MCF 10A (cell line): Measurements from ENCODE around the gene YIF1A. TPM values are rescaled to one million over a fixed set of nuclear protein-coding genes. Genes with fewer than 3 reads are reported as not detected.
A peak's percentile ranks its signal among the peaks of the same experiment; 100 is the strongest.
"Not testable (repeated sequence)": the region's sequence is repeated elsewhere in the genome, so short reads cannot be mapped to it uniquely, and the experiment has no call there.

Experiments used
- BruUV-seq: library from RNA; stranded (reverse); fragments of 400-500 nt; replicated peaks from 2 replicates; lab custom pipeline; 2021; lab: Mats Ljungman, UMichigan
- CTCF ChIA-PET: fragments of 300-600 bp; sonication (Branson Sonifier 250); formaldehyde crosslinking; extraction: SDS; loops from one replicate; lab custom pipeline; 2021; ENCODE audit warnings: antibody characterized with exemption, inconsistent platforms; lab: Yijun Ruan, JAX
- POLR2A ChIA-PET: fragments of 300-600, 350-650 bp; sonication (Branson Sonifier 250); formaldehyde crosslinking; extraction: SDS; loops from one replicate; lab custom pipeline; 2020; ENCODE audit warnings: antibody characterized with exemption, inconsistent platforms; lab: Yijun Ruan, JAX
- DNase-seq: peaks from one replicate; pipeline ENCODE4 v3.0.0-alpha.2; 2018; ENCODE audit not compliant: unreplicated experiment
- H3K27ac Mint-ChIP-seq: one replicate; pipeline ENCODE4 v1.8.0; 2022; ENCODE audit warnings: mild to moderate bottlenecking, low read depth, mixed read lengths; ENCODE audit not compliant: unreplicated experiment
- H3K27me3 Mint-ChIP-seq: one replicate; pipeline ENCODE4 v1.8.0; 2022; ENCODE audit warnings: mixed read lengths; ENCODE audit not compliant: insufficient read depth, unreplicated experiment
- H3K36me3 Mint-ChIP-seq: one replicate; pipeline ENCODE4 v1.8.0; 2022; ENCODE audit warnings: mild to moderate bottlenecking, moderate library complexity, mixed read lengths; ENCODE audit not compliant: insufficient read depth, unreplicated experiment
- H3K4me1 Mint-ChIP-seq: one replicate; pipeline ENCODE4 v1.8.0; 2022; ENCODE audit warnings: mixed read lengths; ENCODE audit not compliant: insufficient read depth, unreplicated experiment
- H3K4me3 Mint-ChIP-seq: one replicate; pipeline ENCODE4 v1.8.0; 2022; ENCODE audit warnings: mild to moderate bottlenecking, moderate library complexity, mixed read lengths; ENCODE audit not compliant: unreplicated experiment
- H3K9me3 Mint-ChIP-seq: one replicate; pipeline ENCODE4 v1.8.0; 2022; ENCODE audit warnings: mixed read lengths; ENCODE audit not compliant: unreplicated experiment
- intact Hi-C: fragments of 100-400 bp; cut with micrococcal nuclease; formaldehyde crosslinking; loops from 2 replicates; pipeline ENCODE4 v1.14.1; 2022
- total RNA-seq: library from RNA; stranded (reverse); gene quantifications from 2 replicates; pipeline ENCODE4 v1.2.3, GENCODE V29; 2022
- TF ChIP-seq, protein P1 (sequence below): fragments of 200-600 bp; IDR thresholded peaks from one replicate; pipeline ENCODE4 v1.8.0; 2022; ENCODE audit warnings: antibody characterized with exemption, mild to moderate bottlenecking; ENCODE audit not compliant: unreplicated experiment

YIF1A gene
- total RNA-seq, 1 experiment from 2014 or later: 143 TPM

DNA sequence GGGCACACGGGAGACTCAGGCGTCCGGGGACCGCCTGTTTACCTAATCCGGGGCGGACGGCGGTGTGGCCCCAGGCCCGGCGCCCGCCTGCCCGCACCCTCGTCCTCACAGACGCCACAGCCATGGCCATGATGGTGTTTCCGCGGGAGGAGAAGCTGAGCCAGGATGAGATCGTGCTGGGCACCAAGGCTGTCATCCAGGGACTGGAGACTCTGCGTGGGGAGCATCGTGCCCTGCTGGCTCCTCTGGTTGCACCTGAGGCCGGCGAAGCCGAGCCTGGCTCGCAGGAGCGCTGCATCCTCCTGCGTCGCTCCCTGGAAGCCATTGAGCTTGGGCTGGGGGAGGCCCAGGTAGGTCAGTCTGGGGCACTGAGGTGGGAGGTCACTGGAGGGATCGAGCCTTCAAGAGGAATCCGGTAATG is 30.5 kb downstream of the YIF1A start:
- Mint-ChIP-seq H3K36me3 (peaks cover 35% of the 10 kb centered on the region), H3K4me1 (peaks cover 12% of the 10 kb centered on the region), H3K9me3 (no peaks in the 10 kb centered on the region), H3K27me3 (no peaks in the 10 kb centered on the region), H3K27ac (peak overlapping the region; percentile 81), H3K4me3 (peak overlapping the region; percentile 79)
- intact Hi-C loops: loop anchor here (1.0 kb wide), 2 partner anchors 36 to 190 kb away; no protein-coding TSS in a partner anchor
- DNase-seq: no peak
- POLR2A ChIA-PET: interaction anchor here (0.7 to 1.5 kb wide), 7 partner anchors 23 to 643 kb away, joined by 3 to 5 read pairs (median 3); partner anchors contain the start of gene PCNX3
- BruUV-seq: no TSS peak
- CTCF ChIA-PET: interaction anchor here (0.8 to 1.3 kb wide), 13 partner anchors 11 to 303 kb away, joined by 3 to 7 read pairs (median 4); no protein-coding TSS in a partner anchor
- TF ChIP-seq, protein P1, sequence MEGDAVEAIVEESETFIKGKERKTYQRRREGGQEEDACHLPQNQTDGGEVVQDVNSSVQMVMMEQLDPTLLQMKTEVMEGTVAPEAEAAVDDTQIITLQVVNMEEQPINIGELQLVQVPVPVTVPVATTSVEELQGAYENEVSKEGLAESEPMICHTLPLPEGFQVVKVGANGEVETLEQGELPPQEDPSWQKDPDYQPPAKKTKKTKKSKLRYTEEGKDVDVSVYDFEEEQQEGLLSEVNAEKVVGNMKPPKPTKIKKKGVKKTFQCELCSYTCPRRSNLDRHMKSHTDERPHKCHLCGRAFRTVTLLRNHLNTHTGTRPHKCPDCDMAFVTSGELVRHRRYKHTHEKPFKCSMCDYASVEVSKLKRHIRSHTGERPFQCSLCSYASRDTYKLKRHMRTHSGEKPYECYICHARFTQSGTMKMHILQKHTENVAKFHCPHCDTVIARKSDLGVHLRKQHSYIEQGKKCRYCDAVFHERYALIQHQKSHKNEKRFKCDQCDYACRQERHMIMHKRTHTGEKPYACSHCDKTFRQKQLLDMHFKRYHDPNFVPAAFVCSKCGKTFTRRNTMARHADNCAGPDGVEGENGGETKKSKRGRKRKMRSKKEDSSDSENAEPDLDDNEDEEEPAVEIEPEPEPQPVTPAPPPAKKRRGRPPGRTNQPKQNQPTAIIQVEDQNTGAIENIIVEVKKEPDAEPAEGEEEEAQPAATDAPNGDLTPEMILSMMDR: no peak

DNA sequence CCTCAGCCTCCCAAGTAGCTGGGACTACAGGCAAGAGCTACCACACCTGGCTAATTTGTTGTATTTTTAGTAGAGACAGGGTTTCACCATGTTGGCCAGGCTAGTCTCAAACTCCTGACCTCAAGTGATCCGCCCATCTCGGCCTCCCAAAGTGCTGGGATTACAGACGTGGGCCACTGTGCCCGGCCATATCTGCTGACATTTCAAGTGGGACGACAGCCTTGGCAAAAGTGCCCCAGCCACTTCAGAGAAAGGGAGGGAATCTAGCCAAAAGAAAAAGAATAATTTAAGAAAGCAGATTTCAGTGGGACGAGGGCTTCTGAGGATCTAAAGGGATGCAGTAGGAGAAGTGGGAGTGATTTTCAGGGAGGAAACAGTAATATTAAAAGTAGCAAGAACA is 35.9 kb downstream of the YIF1A start:
- H3K4me3 Mint-ChIP-seq, CTCF ChIA-PET, H3K4me1 Mint-ChIP-seq, H3K27ac Mint-ChIP-seq, H3K27me3 Mint-ChIP-seq, BruUV-seq, H3K36me3 Mint-ChIP-seq, DNase-seq, H3K9me3 Mint-ChIP-seq, intact Hi-C loops: not testable (repeated sequence)
- POLR2A ChIA-PET: interaction anchor here (0.7 kb wide), 1 partner anchor 8 kb away, joined by 4 read pairs; no protein-coding TSS in a partner anchor

DNA sequence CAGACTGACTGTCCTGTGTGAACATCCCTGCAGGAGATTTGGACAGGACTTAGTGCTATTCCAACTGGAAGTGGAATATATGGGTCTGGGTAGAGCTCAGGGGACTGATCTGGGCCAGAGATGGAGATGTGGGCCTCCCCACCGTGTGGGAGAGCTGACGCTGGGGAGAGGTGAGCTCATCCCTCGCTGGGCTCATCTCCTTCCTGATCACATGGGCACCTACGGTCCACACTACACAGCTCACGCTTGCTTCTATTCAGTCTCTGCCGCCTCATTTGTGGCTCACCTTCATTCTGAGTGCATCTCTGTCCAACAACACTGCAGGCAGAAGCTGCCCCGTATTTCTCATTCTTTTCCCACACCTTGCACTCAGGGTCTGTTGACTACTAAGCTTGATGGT is 37.1 kb downstream of the YIF1A start:
- Mint-ChIP-seq H3K27ac (no peak overlapping the region), H3K27me3 (no peaks in the 10 kb centered on the region), H3K9me3 (no peaks in the 10 kb centered on the region), H3K36me3 (peaks cover 4% of the 10 kb centered on the region), H3K4me1 (peaks cover 3% of the 10 kb centered on the region), H3K4me3 (no peak overlapping the region)
- no peak for DNase-seq
- TF ChIP-seq, protein P1: no peak
- ChIA-PET CTCF (no interaction called here), POLR2A (no interaction called here)
- no TSS peak for BruUV-seq
- intact Hi-C loops: no loop called here

DNA sequence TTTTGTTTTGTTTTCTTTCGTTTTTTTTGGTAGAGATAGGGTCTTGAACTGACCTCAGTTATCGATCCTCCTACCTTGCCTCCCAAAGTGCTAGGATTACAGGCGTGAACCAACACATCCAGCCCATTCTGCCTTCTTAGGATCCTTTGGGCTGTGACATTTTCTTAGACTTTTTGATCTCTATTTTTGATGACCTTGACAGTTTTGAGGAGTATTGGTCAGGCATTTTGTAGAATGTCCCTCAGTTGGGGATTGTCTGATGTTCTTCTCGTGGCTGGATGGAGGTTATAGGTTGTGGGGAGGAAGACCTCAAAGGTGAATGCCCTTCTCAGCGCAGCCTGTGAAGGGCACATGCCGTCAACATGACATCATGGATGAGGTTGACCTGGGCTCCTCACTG is 40.0 kb downstream of the YIF1A start:
- Mint-ChIP-seq H3K4me1 (no peaks in the 10 kb centered on the region), H3K9me3 (no peaks in the 10 kb centered on the region), H3K27me3 (no peaks in the 10 kb centered on the region), H3K4me3 (no peak overlapping the region), H3K36me3 (peaks cover 21% of the 10 kb centered on the region), H3K27ac (no peak overlapping the region)
- TF ChIP-seq, protein P1: no peak
- intact Hi-C loops: no loop called here
- BruUV-seq: no TSS peak
- CTCF ChIA-PET: no interaction called here
- POLR2A ChIA-PET: no interaction called here
- no peak for DNase-seq
